B cell (primary cell): ENCODE measurements around the gene KCNC3.

Source experiments
- CTCF ChIP-seq: fragments of 200-600 bp; IDR thresholded peaks from one replicate; pipeline ENCODE4 v1.8.0; 2022; ENCODE audit warnings: antibody characterized with exemption, mild to moderate bottlenecking
- EZH2 ChIP-seq: IDR thresholded peaks from 2 replicates; pipeline ENCODE4 v1.6.1; 2012; ENCODE audit warnings: borderline replicate concordance, low read depth, mild to moderate bottlenecking, moderate library complexity, low read length; ENCODE audit not compliant: insufficient read depth, poor library complexity, severe bottlenecking

GRCh38 chr19:50377517-50377916, 48.3 kb upstream of the KCNC3 start:
- TF ChIP-seq CTCF (no peak), EZH2 (no peak)
